Activated naive CD8-positive, alpha-beta T cell treated with anti-CD3 and anti-CD28 coated beads, Interleukin-2, amount 10 ng/mL, durations not matched to agents 7 days and 5 days (primary cell): ENCODE data around the gene AMIGO2. TPM values are rescaled to one million over a fixed set of nuclear protein-coding genes. Genes with fewer than 3 reads are reported as not detected.

Experiments used
- ATAC-seq: fragments of 150-1000 bp; cut with Tn5 transposase; one replicate; pipeline ENCODE4 v1.10.0; 2021; ENCODE audit warnings: low read depth, moderate library complexity
- POLR2A ChIA-PET: fragments of 350-600 bp; sonication (Branson Sonifier 250); formaldehyde crosslinking; loops from one replicate; lab custom pipeline; 2021; ENCODE audit warnings: antibody characterized with exemption; lab: Charles Lee
- DNase-seq: peaks from one replicate; pipeline ENCODE4 v3.0.0; 2021
- H3K27ac Mint-ChIP-seq: one replicate; pipeline ENCODE4 v1.8.0; 2022; ENCODE audit warnings: mild to moderate bottlenecking, mixed read lengths
- H3K27me3 Mint-ChIP-seq: one replicate; pipeline ENCODE4 v1.8.0; 2022; ENCODE audit warnings: mild to moderate bottlenecking, moderate library complexity, mixed read lengths
- H3K36me3 Mint-ChIP-seq: one replicate; pipeline ENCODE4 v1.8.0; 2021; ENCODE audit warnings: mild to moderate bottlenecking, mixed read lengths
- H3K4me1 Mint-ChIP-seq: one replicate; pipeline ENCODE4 v1.8.0; 2021; ENCODE audit warnings: mixed read lengths
- H3K4me3 Mint-ChIP-seq: one replicate; pipeline ENCODE4 v1.8.0; 2022; ENCODE audit warnings: mild to moderate bottlenecking, moderate library complexity, mixed read lengths
- H3K9me3 Mint-ChIP-seq: one replicate; pipeline ENCODE4 v1.8.0; 2021; ENCODE audit warnings: mixed read lengths
- total RNA-seq, 2 experiments: library from RNA; stranded (reverse); gene quantifications; one replicate each; pipeline ENCODE4 v1.2.3, GENCODE V29; 2021

Gene AMIGO2
- total RNA-seq, 2 experiments from 2014 or later, result 20.2 to 20.5 TPM

DNA sequence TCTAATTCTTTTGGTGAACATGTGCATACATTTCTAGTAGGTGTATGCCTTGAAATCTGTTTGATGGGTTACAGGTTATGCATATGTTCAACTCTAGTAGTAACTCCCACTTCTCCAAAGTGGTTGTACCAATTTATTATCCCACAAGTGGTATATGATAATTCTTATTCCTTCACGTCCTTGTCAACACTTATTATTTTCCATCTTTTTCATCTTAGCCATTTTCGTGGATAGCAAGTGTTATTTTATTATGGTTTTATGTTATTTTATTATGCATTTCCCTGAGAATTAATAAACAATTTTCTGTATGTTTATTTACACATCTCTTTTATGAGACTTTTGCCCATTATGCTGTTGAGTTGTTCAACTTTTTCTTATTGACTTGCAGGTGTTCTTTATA is 11.2 kb upstream of the AMIGO2 start:
- peaks cover 9% of the 10 kb centered on the region for H3K9me3 Mint-ChIP-seq
- no peak overlapping the region for H3K27ac Mint-ChIP-seq
- POLR2A ChIA-PET, result no interaction called here
- no peaks in the 10 kb centered on the region for H3K27me3 Mint-ChIP-seq
- H3K36me3 Mint-ChIP-seq, result peaks cover 31% of the 10 kb centered on the region
- H3K4me3 Mint-ChIP-seq, result no peak overlapping the region
- H3K4me1 Mint-ChIP-seq, result peaks cover 17% of the 10 kb centered on the region
- DNase-seq (no peak), ATAC-seq (no peak)

DNA sequence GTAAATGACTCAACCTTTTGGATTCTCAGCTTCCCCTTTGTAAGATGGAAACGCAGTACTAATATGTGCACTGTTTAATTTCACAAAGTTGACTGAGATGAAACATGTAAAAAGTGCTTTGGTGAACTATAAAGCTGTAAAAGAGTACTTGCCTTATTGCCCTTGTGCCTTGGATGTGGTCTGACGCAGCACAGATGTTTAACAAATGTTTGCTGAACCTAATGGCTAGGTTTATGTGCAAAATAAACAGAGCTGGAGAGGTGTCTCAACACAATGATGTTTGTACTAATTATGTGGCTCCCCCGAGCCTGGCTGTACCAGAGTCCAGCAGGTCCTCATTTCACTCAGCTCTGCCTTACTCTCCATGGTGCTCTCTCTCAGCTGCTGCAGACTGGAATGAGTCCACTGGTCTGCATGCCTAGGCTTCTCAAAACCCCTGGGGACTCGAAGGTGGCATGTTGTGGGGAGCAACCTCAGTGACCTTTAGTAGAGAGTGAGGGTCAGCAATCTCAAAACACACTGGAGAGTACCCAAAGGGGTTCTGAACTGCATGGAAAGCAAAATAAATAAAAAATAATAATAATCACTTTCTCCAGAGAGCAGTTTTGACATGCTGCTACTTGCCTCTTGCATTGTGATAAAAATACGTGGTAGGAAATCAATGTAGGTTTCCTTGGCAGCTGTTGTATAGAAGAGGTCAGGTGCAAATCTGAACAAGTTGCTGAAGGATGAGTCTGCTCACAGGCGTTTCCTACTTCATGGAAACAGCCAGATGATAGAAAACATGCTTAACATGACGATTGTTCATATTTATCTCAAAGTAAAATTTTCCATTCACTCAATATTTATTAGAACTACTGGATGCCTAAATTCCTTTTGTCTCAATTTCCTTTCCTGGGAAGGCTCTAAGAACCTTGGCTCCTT is 8.5 kb upstream of the AMIGO2 start:
- no peak overlapping the region for H3K27ac Mint-ChIP-seq
- DNase-seq (no peak), ATAC-seq (no peak)
- POLR2A ChIA-PET, result no interaction called here
- H3K4me1 Mint-ChIP-seq, result peaks cover 29% of the 10 kb centered on the region
- peaks cover 9% of the 10 kb centered on the region for H3K9me3 Mint-ChIP-seq
- no peak overlapping the region for H3K4me3 Mint-ChIP-seq
- H3K36me3 Mint-ChIP-seq, result peaks cover 23% of the 10 kb centered on the region
- H3K27me3 Mint-ChIP-seq, result no peaks in the 10 kb centered on the region

DNA sequence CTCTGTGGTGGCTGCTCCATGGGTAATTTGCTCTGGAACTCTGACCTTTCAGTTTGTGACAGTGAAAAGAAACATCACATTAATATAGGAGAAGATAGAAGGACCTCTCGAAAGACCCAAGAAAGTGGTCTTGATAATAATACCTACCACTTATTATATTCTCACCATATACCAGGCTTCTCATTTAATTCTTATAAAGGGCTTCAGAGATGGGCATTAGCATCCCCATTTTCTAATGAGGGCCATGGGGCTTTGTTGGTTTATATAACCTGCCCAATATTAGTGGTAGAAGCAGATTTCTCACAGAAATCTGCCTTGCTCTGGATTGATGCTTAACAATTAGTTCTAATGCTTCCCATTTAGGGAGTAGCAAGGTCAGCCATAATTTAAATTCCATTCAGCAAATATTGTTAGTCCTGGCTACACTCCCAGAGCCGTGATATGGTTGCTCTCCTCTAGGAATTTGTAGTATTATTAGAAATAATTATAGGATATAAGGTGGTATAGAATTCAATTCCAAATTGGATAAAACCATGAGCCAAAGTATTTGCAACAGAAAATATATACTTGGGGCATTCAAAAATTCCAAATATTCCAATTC is 7.4 kb upstream of the AMIGO2 start:
- Mint-ChIP-seq H3K9me3 (peaks cover 5% of the 10 kb centered on the region), H3K27me3 (no peaks in the 10 kb centered on the region), H3K4me3 (no peak overlapping the region), H3K27ac (no peak overlapping the region), H3K36me3 (peaks cover 18% of the 10 kb centered on the region), H3K4me1 (peaks cover 39% of the 10 kb centered on the region)
- ATAC-seq, result no peak
- POLR2A ChIA-PET, result interaction anchor here (0.6 kb wide), 1 partner anchor 134 kb away, joined by 4 read pairs; no protein-coding TSS in a partner anchor
- DNase-seq, result no peak

DNA sequence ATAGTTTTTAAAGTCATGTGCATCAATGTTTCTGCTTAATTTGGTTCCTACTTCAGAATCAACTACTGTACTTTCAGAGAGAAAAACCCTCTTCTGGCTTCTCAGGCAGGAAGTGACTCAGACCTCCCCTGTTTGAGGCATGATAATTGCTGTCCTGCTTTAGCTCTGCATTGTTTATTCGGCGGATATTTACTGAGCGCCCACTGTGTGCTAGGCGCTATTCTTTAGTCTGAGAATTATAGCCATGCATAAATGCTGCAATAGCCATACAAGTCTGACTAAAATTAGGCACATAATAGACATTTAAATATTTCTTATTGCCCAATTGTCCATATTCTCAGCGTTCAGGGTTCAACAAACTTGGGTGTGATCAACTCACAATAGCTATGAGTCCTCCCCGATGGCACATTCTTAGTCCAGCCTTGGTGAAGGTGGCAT is 6.1 kb upstream of the AMIGO2 start:
- peaks cover 5% of the 10 kb centered on the region for H3K9me3 Mint-ChIP-seq
- ATAC-seq, result peak; percentile 90
- peaks cover 10% of the 10 kb centered on the region for H3K36me3 Mint-ChIP-seq
- no peaks in the 10 kb centered on the region for H3K27me3 Mint-ChIP-seq
- peak overlapping the region; percentile 74 for H3K27ac Mint-ChIP-seq
- POLR2A ChIA-PET, result interaction anchor here (9.1 kb wide), 1 partner anchor 128 kb away, joined by 258 read pairs; no protein-coding TSS in a partner anchor
- no peak for DNase-seq
- H3K4me3 Mint-ChIP-seq, result peak overlapping the region; percentile 66
- peaks cover 49% of the 10 kb centered on the region for H3K4me1 Mint-ChIP-seq

DNA sequence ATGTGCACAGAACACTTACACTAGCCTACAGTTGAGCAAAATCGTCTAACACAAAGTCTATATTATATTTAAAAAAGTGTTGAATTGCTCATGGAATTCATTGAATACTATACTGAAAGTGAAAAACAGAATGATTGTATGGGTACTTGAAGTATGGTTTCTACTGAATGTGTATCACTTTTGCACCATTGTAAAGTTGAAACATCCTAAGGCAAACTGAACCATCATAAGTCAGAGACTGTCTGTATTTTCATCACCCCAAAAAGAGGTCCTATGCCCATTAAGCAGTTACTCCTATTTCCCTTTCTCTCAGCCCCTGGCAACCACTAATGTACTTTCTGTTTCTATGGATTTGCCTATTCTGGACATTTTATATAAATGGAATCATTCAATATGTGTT is 4.4 kb upstream of the AMIGO2 start:
- POLR2A ChIA-PET, result interaction anchor here (1.0 to 9.1 kb wide), 2 partner anchors 11 to 129 kb away, joined by 3 to 258 read pairs; no protein-coding TSS in a partner anchor
- H3K4me1 Mint-ChIP-seq, result peaks cover 49% of the 10 kb centered on the region
- ATAC-seq, result no peak
- H3K36me3 Mint-ChIP-seq, result peaks cover 6% of the 10 kb centered on the region
- H3K27ac Mint-ChIP-seq, result peak overlapping the region; percentile 74
- H3K9me3 Mint-ChIP-seq, result no peaks in the 10 kb centered on the region
- DNase-seq, result no peak
- H3K4me3 Mint-ChIP-seq, result peak overlapping the region; percentile 66
- H3K27me3 Mint-ChIP-seq, result no peaks in the 10 kb centered on the region

DNA sequence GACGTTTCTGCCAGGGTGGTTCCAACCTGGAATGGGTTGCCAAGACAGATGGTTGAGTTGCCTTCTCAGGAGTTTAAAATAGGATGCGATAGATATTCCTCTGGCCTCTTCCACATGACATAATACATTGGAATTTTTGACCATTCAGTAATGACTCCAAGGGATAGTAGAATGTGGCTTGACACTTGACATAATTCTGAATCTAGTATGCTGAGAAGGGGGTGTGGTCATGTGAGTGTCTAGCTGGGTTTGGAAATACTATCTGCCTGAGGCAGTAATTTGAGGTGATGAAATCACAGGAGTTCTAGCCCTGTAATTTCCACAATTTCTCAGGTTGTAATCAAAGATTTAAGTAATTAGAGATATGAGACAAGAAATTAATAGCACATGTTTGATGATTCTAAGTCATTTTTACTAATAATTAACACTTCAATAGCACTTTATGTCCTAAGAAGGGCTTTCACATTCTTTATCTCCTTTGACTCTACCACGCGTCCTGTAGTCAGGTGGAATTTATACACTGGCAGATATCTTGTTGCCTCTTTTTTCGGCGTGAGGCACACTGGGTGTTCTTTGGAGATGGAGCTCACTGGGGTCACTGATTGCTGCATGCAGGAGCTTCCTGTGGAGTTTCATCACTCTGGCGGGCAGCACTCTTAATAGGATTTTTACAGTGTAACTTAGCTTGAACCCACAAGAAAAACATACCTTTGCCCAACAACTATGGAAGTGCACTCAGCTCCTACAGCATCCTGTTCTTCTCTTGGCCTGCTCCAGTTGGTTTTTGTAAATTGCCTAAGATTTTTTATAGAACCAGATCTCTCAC is 3.2 kb upstream of the AMIGO2 start:
- peak overlapping the region; percentile 4 for H3K4me3 Mint-ChIP-seq
- no peaks in the 10 kb centered on the region for H3K27me3 Mint-ChIP-seq
- DNase-seq (no peak), ATAC-seq (no peak)
- peak overlapping the region; percentile 10 for H3K27ac Mint-ChIP-seq
- H3K36me3 Mint-ChIP-seq, result peaks cover 6% of the 10 kb centered on the region
- peaks cover 54% of the 10 kb centered on the region for H3K4me1 Mint-ChIP-seq
- POLR2A ChIA-PET, result interaction anchor here (0.6 to 9.1 kb wide), 8 partner anchors 9 to 741 kb away, joined by 3 to 258 read pairs (median 5); no protein-coding TSS in a partner anchor
- H3K9me3 Mint-ChIP-seq, result no peaks in the 10 kb centered on the region

DNA sequence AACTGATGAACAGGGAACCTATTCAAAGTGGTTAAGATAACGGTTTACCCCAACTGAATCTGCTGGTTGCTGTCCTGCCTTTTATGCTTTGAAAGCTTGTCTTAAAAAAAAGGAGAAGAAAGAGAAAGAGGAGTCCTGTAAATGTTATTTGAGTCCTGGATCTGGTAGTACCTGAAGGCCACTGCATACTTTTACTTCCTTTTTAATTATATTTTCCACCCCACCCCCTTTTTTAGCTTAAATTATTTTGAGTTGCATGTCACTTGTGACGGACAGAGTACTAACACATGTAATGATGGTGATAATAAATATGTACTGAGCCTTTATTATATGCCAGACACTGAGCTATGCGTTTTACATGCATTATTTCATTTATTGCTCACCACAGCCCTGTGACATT is 2.5 kb upstream of the AMIGO2 start:
- Mint-ChIP-seq H3K27me3 (no peaks in the 10 kb centered on the region), H3K36me3 (peaks cover 8% of the 10 kb centered on the region), H3K4me3 (peak overlapping the region; percentile 23), H3K4me1 (peaks cover 61% of the 10 kb centered on the region), H3K9me3 (no peaks in the 10 kb centered on the region), H3K27ac (peak overlapping the region; percentile 92)
- no peak for ATAC-seq
- no peak for DNase-seq
- POLR2A ChIA-PET, result interaction anchor here (0.6 to 9.1 kb wide), 6 partner anchors 13 to 315 kb away, joined by 4 to 258 read pairs (median 5); no protein-coding TSS in a partner anchor

DNA sequence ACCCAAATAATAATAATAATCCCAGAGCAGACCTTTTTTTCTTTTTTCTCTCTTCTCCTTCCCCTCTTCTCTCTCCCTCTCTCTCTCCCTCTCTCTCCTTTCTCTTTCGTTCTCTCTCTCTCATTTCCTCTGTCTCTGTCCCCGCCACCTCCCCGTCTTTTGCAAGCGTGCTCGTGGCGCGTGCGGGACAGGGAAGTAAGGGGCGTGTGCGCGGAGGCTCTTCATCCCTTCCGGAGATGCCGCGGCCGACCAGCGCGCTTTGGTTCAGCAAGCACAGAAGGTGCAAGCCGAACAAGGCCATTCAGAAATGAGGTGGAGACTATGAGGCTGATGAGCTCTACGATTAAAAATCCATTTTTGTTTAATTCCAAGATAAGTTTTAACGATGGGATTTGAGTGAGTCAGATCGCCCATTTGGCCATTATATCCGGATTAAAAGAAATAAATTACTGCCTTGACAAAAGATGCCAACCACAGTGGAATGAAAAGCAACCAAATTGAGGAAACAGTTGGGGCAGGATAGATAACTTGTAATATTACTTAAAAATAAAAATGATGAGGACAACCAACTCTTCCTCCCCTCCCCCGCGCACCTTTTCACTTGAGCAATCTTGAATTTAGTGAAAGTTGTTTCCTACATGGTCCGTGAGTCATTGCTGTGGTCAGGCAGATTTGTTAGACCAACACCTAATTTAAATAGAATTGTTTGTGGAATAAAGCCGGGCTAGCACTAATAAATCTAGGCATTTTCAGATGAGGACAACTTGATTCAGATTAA is 1.2 kb upstream of the AMIGO2 start:
- Mint-ChIP-seq H3K36me3 (peaks cover 9% of the 10 kb centered on the region), H3K27me3 (no peaks in the 10 kb centered on the region), H3K4me1 (peaks cover 62% of the 10 kb centered on the region), H3K4me3 (peak overlapping the region; percentile 92), H3K27ac (peak overlapping the region; percentile 92), H3K9me3 (no peaks in the 10 kb centered on the region)
- DNase-seq (peak; percentile 65), ATAC-seq (peak; percentile 38)
- POLR2A ChIA-PET, result interaction anchor here (0.8 to 9.1 kb wide), 8 partner anchors 112 to 310 kb away, joined by 3 to 258 read pairs (median 4); no protein-coding TSS in a partner anchor

DNA sequence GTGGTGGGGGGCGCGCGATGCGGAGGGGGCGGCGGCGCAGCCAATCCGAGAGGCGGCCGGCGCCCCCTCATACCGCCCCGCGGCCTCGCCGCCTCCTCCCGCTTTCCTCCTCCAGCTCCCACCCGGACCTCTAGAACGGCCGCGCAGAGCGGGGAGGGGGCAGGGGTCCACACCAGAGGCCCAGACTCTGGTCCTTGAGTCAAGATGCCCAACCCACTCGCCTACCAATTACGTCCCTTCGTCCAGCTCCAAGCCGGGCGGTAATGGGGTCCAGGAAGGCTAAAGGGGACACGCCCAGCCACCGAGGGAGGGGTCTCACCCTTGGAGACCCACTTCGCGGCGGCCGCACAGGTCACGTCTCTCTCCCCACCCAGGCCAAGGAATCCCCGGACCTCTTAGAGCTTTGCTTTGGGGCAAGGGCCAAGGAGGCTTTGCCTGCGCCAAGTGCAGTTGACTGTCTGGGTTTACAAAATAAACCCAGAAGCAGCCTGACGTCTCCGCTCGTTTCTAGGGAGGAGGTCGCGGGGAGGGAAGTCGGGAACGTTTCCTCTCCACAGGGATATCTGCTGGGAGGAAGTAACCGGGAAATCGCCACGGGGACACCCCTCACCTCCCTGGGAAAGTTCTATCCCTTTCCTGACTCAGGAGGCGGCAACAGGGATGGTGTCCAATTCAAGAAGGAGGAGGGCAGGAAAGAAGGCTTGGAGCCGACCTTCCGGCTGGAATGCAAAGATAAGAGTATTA is 394 bp upstream of the AMIGO2 start:
- Mint-ChIP-seq H3K27ac (peak overlapping the region; percentile 92), H3K9me3 (no peaks in the 10 kb centered on the region), H3K4me1 (peaks cover 57% of the 10 kb centered on the region), H3K4me3 (peak overlapping the region; percentile 92), H3K36me3 (peaks cover 9% of the 10 kb centered on the region), H3K27me3 (no peaks in the 10 kb centered on the region)
- POLR2A ChIA-PET, result interaction anchor here (0.6 to 9.1 kb wide), 16 partner anchors 10 to 708 kb away, joined by 3 to 258 read pairs (median 5); no protein-coding TSS in a partner anchor
- peak; percentile 67 for DNase-seq
- ATAC-seq, result peak; percentile 34

DNA sequence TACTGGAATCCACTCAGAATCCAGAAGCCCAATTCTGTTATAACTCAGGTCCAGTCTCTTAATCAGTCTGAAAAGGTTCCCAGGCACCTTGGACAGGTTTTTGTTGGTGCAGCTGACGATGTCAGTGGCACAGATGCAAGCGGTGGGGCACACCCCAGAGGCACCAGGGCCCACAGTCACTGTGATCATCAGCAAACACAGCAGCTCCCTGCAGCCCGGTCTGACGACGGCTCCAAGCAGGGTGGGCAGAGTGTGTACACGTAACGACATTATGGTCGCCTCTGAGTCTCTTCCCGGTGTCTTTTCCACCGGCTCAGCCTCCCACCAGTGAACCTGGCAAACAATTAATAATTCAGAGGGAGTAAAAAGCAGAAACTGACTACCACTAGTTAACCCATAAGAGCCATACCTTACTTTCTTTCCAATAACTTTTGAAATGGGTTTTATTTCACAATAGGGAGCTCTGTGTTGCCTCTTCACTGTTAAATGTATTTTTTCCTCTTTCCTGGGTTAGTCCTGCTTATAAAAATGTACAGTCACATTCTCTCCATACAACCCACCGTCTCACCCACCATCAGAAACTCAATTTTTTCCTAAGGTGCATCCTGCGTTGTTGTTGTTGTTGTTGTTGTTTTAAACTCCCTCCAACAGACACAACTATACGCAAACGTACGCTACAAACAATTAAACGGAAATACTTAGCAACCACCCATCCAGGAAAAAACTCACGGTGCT is 859 bp downstream of the AMIGO2 start:
- ATAC-seq, result peak; percentile 63
- POLR2A ChIA-PET, result interaction anchor here (0.9 to 9.1 kb wide), 13 partner anchors 9 to 707 kb away, joined by 3 to 258 read pairs (median 5); no protein-coding TSS in a partner anchor
- Mint-ChIP-seq H3K4me3 (peak overlapping the region; percentile 96), H3K36me3 (peaks cover 9% of the 10 kb centered on the region), H3K4me1 (peaks cover 46% of the 10 kb centered on the region), H3K27ac (peak overlapping the region; percentile 93), H3K27me3 (no peaks in the 10 kb centered on the region), H3K9me3 (no peaks in the 10 kb centered on the region)
- DNase-seq, result peak; percentile 57

DNA sequence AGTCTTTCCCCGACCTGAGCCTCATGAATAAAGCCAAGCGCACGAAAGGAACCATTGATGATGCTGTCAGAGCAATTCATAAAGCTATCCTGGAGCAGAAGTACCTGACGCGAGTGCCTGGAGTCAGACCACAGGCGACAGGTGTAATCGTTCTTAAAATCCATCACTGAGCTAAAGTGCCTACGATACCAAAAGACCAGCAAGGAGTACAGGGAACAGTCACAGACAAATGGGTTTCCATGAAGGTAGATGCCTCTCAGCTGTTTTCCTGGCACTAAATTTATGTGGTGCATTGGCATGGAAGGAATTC is 1.7 kb downstream of the AMIGO2 start:
- no peak for ATAC-seq
- H3K9me3 Mint-ChIP-seq, result no peaks in the 10 kb centered on the region
- H3K36me3 Mint-ChIP-seq, result peaks cover 9% of the 10 kb centered on the region
- H3K27me3 Mint-ChIP-seq, result no peaks in the 10 kb centered on the region
- H3K4me1 Mint-ChIP-seq, result peaks cover 38% of the 10 kb centered on the region
- peak overlapping the region; percentile 96 for H3K4me3 Mint-ChIP-seq
- DNase-seq, result no peak
- H3K27ac Mint-ChIP-seq, result peak overlapping the region; percentile 18
- POLR2A ChIA-PET, result interaction anchor here (1.4 to 9.1 kb wide), 5 partner anchors 8 to 318 kb away, joined by 3 to 258 read pairs (median 24); no protein-coding TSS in a partner anchor
